Measurements from ENCODE around the gene NFIB. TPM values are rescaled to one million over a fixed set of nuclear protein-coding genes. Genes with fewer than 3 reads are reported as not detected.

NFIB gene
- polyA plus RNA-seq, 1 of the 3 experiments (the other 2 are of a cell fraction), result 9.2 TPM

DNA sequence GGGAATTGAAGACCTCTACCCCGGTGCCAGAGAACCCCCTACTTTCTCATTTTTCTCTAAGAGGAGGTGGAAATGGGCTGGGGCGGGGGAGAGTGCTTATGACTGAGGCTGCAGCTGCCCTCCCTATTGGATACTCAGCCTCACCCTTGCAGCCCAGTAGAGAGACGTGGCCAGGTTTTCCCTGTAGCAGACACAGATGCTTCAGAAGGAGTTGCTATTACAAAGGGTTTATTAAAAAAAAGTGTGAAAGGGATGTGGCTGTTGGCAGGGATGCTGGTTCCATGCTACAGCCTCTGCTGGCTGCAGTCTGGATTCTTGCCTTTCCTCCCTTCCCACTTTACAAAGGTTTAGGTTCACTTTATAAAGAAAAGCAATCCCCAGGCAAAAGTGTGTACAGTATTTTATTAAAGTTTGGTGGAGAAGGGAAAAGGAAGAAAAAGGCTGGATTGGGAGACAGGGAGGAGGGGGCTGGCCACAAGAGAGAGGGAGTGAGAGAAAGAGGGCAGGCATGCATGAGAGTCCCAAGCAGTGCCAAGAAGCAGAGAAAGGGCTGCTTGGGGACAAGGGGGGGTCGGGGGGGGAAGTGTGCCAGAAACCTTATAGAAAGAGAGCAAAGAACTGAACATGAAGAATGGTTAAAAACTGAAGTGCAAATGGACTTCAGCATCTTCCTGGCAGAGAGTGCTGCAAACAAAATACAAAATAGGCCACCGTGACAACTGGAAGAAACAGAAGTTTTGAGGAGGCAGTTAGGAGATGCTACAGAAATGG, 29.5 kb upstream of the NFIB start:
- CTCF ChIA-PET, result interaction anchor here (2.6 kb wide), 1 partner anchor 10 kb away, joined by 19 read pairs; no protein-coding TSS in a partner anchor
- Histone ChIP-seq H3F3A (replicated peaks; ENCODE audit: insufficient read depth) (no peaks in the 10 kb centered on the region), H3K36me3 (replicated peaks in 1 of 2; ENCODE audit: control insufficient read depth in 1 of 2, insufficient read depth in 2 of 2, low read length in 1 of 2) (no peaks in the 10 kb centered on the region), H3K27me3 (ENCODE audit: insufficient read depth) (no peaks in the 10 kb centered on the region), H3K4me1 (ENCODE audit: control insufficient read depth in 1 of 2, insufficient read depth in 2 of 2, low read depth in 1 of 2, low read length in 1 of 2) (peaks cover 0 to 13% of the 10 kb centered on the region in 2 experiments; a peak in 2 of 4 replicates), H3K9me3 (no peaks in the 10 kb centered on the region), H3K4me3 (ENCODE audit: low read depth in 2 of 2, low read length in 1 of 2) (no peak overlapping the region), H3K9ac (no peak overlapping the region), H3K27ac (ENCODE audit: low read depth in 2 of 2, low read length in 1 of 2) (no peak overlapping the region), H4K20me1 (ENCODE audit: insufficient read depth) (no peaks in the 10 kb centered on the region), H2AFZ (ENCODE audit: low read depth) (no peak overlapping the region; the same call in 1 of the 2 replicates), H3K4me2 (no peak overlapping the region), H3K9me2 (no peaks in the 10 kb centered on the region), H3K79me2 (ENCODE audit: insufficient read depth) (no peaks in the 10 kb centered on the region)
- POLR2A ChIA-PET, result no interaction called here
- peak; percentile 16 for DNase-seq
- WGBS (ENCODE audit: low lambda C conversion rate), result 63% methylated on average over 5 of the region's 5 CpGs
- no peak for TF ChIP-seq FOXM1 (IDR thresholded peaks at IDR 0.05; ENCODE audit: low read depth)
- TF ChIP-seq EZH2phosphoT487 (IDR thresholded peaks at IDR 0.05; ENCODE audit: borderline replicate concordance, low read depth), result no peak
- no peak for TF ChIP-seq MXI1 (IDR thresholded peaks at IDR 0.05; ENCODE audit: low read depth, low read length)
- TF ChIP-seq, protein P1, sequence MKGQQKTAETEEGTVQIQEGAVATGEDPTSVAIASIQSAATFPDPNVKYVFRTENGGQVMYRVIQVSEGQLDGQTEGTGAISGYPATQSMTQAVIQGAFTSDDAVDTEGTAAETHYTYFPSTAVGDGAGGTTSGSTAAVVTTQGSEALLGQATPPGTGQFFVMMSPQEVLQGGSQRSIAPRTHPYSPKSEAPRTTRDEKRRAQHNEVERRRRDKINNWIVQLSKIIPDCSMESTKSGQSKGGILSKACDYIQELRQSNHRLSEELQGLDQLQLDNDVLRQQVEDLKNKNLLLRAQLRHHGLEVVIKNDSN (IDR thresholded peaks at IDR 0.05; ENCODE audit: borderline replicate concordance, low read depth), result no peak
- TF ChIP-seq, protein P2, sequence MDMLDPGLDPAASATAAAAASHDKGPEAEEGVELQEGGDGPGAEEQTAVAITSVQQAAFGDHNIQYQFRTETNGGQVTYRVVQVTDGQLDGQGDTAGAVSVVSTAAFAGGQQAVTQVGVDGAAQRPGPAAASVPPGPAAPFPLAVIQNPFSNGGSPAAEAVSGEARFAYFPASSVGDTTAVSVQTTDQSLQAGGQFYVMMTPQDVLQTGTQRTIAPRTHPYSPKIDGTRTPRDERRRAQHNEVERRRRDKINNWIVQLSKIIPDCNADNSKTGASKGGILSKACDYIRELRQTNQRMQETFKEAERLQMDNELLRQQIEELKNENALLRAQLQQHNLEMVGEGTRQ (IDR thresholded peaks at IDR 0.05; ENCODE audit: borderline replicate concordance, low read depth, low read length), result no peak
- TF ChIP-seq CHD2 (IDR thresholded peaks at IDR 0.05; ENCODE audit: low read length, partially characterized antibody), result no peak
- TF ChIP-seq, protein P3, sequence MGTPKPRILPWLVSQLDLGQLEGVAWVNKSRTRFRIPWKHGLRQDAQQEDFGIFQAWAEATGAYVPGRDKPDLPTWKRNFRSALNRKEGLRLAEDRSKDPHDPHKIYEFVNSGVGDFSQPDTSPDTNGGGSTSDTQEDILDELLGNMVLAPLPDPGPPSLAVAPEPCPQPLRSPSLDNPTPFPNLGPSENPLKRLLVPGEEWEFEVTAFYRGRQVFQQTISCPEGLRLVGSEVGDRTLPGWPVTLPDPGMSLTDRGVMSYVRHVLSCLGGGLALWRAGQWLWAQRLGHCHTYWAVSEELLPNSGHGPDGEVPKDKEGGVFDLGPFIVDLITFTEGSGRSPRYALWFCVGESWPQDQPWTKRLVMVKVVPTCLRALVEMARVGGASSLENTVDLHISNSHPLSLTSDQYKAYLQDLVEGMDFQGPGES (IDR thresholded peaks at IDR 0.05; ENCODE audit: low read depth, low read length), result no peak
- TF ChIP-seq, protein P4, sequence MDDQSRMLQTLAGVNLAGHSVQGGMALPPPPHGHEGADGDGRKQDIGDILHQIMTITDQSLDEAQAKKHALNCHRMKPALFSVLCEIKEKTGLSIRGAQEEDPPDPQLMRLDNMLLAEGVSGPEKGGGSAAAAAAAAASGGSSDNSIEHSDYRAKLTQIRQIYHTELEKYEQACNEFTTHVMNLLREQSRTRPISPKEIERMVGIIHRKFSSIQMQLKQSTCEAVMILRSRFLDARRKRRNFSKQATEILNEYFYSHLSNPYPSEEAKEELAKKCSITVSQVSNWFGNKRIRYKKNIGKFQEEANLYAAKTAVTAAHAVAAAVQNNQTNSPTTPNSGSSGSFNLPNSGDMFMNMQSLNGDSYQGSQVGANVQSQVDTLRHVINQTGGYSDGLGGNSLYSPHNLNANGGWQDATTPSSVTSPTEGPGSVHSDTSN (IDR thresholded peaks at IDR 0.05), result no peak
- TF ChIP-seq, protein P5, sequence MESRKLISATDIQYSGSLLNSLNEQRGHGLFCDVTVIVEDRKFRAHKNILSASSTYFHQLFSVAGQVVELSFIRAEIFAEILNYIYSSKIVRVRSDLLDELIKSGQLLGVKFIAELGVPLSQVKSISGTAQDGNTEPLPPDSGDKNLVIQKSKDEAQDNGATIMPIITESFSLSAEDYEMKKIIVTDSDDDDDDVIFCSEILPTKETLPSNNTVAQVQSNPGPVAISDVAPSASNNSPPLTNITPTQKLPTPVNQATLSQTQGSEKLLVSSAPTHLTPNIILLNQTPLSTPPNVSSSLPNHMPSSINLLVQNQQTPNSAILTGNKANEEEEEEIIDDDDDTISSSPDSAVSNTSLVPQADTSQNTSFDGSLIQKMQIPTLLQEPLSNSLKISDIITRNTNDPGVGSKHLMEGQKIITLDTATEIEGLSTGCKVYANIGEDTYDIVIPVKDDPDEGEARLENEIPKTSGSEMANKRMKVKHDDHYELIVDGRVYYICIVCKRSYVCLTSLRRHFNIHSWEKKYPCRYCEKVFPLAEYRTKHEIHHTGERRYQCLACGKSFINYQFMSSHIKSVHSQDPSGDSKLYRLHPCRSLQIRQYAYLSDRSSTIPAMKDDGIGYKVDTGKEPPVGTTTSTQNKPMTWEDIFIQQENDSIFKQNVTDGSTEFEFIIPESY (IDR thresholded peaks at IDR 0.05; ENCODE audit: borderline replicate concordance, low read depth), result no peak
- TF ChIP-seq YY1 (IDR thresholded peaks at IDR 0.05; ENCODE audit: low read depth), result no peak
- no peak for TF ChIP-seq GABPA (IDR thresholded peaks at IDR 0.05; ENCODE audit: low read depth)
- TF ChIP-seq GATA2 (CRISPR knock-in tag; IDR thresholded peaks at IDR 0.05), result no peak
- TF ChIP-seq FOXJ3 (CRISPR knock-in tag; IDR thresholded peaks at IDR 0.05), result no peak
- no peak for TF ChIP-seq POLR2AphosphoS5 (IDR thresholded peaks at IDR 0.05; ENCODE audit: low read depth, low read length)
- TF ChIP-seq, protein P6, sequence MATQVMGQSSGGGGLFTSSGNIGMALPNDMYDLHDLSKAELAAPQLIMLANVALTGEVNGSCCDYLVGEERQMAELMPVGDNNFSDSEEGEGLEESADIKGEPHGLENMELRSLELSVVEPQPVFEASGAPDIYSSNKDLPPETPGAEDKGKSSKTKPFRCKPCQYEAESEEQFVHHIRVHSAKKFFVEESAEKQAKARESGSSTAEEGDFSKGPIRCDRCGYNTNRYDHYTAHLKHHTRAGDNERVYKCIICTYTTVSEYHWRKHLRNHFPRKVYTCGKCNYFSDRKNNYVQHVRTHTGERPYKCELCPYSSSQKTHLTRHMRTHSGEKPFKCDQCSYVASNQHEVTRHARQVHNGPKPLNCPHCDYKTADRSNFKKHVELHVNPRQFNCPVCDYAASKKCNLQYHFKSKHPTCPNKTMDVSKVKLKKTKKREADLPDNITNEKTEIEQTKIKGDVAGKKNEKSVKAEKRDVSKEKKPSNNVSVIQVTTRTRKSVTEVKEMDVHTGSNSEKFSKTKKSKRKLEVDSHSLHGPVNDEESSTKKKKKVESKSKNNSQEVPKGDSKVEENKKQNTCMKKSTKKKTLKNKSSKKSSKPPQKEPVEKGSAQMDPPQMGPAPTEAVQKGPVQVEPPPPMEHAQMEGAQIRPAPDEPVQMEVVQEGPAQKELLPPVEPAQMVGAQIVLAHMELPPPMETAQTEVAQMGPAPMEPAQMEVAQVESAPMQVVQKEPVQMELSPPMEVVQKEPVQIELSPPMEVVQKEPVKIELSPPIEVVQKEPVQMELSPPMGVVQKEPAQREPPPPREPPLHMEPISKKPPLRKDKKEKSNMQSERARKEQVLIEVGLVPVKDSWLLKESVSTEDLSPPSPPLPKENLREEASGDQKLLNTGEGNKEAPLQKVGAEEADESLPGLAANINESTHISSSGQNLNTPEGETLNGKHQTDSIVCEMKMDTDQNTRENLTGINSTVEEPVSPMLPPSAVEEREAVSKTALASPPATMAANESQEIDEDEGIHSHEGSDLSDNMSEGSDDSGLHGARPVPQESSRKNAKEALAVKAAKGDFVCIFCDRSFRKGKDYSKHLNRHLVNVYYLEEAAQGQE (IDR thresholded peaks at IDR 0.05; ENCODE audit: low read depth, low read length), result no peak
- no peak for TF ChIP-seq TEAD4 (IDR thresholded peaks at IDR 0.05; ENCODE audit: borderline replicate concordance, insufficient read depth)
- TF ChIP-seq SIN3A (IDR thresholded peaks at IDR 0.05; ENCODE audit: borderline replicate concordance, low read depth, low read length), result no peak
- TF ChIP-seq JUND (IDR thresholded peaks at IDR 0.05), result no peak

Measured in SK-N-SH (cell line).